GM19468 (cell line): ENCODE results near the gene ODAD4.
"Not testable (repeated sequence)": the region's sequence is repeated elsewhere in the genome, so short reads cannot be mapped to it uniquely, and the experiment has no call there.

Source experiments
- ATAC-seq: cut with Tn5 transposase; IDR thresholded peaks from one replicate; pipeline ENCODE4 v1.9.1; 2021; ENCODE audit warnings: mild to moderate bottlenecking, moderate library complexity, moderate number of reproducible peaks; ENCODE audit not compliant: unreplicated experiment; ENCODE audit errors: extremely low read depth

Gene ODAD4

GRCh38 chr17:41912925-41913324, 17.5 kb upstream of the ODAD4 start:
- no peak for ATAC-seq

GRCh38 chr17:41913798-41914197, 16.6 kb upstream of the ODAD4 start:
- ATAC-seq: no peak

GRCh38 chr17:41914358-41914766, 16.1 kb upstream of the ODAD4 start:
- no peak for ATAC-seq

- no peak for ATAC-seq
These were observed 15.4 kb upstream of the ODAD4 start for GRCh38 chr17:41915020-41915419.

GRCh38 chr17:41915566-41915965, 14.9 kb upstream of the ODAD4 start:
- no peak for ATAC-seq

- no peak for ATAC-seq
These were observed 13.2 kb upstream of the ODAD4 start for GRCh38 chr17:41917192-41917591.

- no peak for ATAC-seq
These were observed 12.6 kb upstream of the ODAD4 start for GRCh38 chr17:41917679-41918313.

- peak; percentile 81 for ATAC-seq
These were observed 11.9 kb upstream of the ODAD4 start, which contains the start of gene ACLY for GRCh38 chr17:41918314-41919164. TSS of gene ACLY (minus strand) at chr17:41918951. CDS start at chr17:41913873, 5,078 bp downstream.

GRCh38 chr17:41919165-41919817, 11.1 kb upstream of the ODAD4 start:
- no peak for ATAC-seq

- ATAC-seq: no peak
These were observed 10.4 kb upstream of the ODAD4 start for GRCh38 chr17:41919840-41920579.

- no peak for ATAC-seq
These were observed 9.8 kb upstream of the ODAD4 start for GRCh38 chr17:41920580-41920955.

GRCh38 chr17:41925991-41926590, 4.3 kb upstream of the ODAD4 start:
- no peak for ATAC-seq

GRCh38 chr17:41928693-41929251, 1.6 kb upstream of the ODAD4 start:
- ATAC-seq: no peak

- ATAC-seq: not testable (repeated sequence)
These were observed 378 bp downstream of the ODAD4 start for GRCh38 chr17:41930833-41931156.

GRCh38 chr17:41931715-41932114, 1.3 kb downstream of the ODAD4 start:
- not testable (repeated sequence) for ATAC-seq

- no peak for ATAC-seq
These were observed 2.5 kb downstream of the ODAD4 start for GRCh38 chr17:41932816-41933389.

- ATAC-seq: no peak
These were observed 5.2 kb downstream of the ODAD4 start for GRCh38 chr17:41935641-41936040.

GRCh38 chr17:41937970-41938954, 7.8 kb downstream of the ODAD4 start:
- ATAC-seq: no peak
